Measurements from ENCODE around the gene TTC33. TPM values are rescaled to one million over a fixed set of nuclear protein-coding genes. Genes with fewer than 3 reads are reported as not detected.
A peak's percentile ranks its signal among the peaks of the same experiment; 100 is the strongest.

TTC33 gene
- total and polyA plus RNA-seq, 2 of the 13 experiments (the other 11 are each of a cell fraction or from before 2014, with no cell fraction given), result 4.5 to 20.0 TPM

GRCh38 chr5:40798012-40798800 is 42.4 kb upstream of the TTC33 start, which contains the start of gene PRKAA1 (continued):
- TF ChIP-seq, protein P1, sequence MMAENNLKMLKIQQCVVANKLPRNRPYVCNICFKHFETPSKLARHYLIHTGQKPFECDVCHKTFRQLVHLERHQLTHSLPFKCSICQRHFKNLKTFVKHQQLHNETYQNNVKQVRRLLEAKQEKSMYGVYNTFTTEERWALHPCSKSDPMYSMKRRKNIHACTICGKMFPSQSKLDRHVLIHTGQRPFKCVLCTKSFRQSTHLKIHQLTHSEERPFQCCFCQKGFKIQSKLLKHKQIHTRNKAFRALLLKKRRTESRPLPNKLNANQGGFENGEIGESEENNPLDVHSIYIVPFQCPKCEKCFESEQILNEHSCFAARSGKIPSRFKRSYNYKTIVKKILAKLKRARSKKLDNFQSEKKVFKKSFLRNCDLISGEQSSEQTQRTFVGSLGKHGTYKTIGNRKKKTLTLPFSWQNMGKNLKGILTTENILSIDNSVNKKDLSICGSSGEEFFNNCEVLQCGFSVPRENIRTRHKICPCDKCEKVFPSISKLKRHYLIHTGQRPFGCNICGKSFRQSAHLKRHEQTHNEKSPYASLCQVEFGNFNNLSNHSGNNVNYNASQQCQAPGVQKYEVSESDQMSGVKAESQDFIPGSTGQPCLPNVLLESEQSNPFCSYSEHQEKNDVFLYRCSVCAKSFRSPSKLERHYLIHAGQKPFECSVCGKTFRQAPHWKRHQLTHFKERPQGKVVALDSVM (CRISPR knock-in tag; IDR thresholded peaks at IDR 0.05), result 0 out of 2 replicates have a peak, but pooled peaks have one; percentile 9
- TF ChIP-seq SALL1 (CRISPR knock-in tag; IDR thresholded peaks at IDR 0.05) (peak; percentile 61), PAWR (CRISPR knock-in tag; IDR thresholded peaks at IDR 0.05; ENCODE audit: borderline replicate concordance) (no peak), CSRNP1 (CRISPR knock-in tag; IDR thresholded peaks at IDR 0.05) (no peak), FOXP4 (CRISPR knock-in tag; IDR thresholded peaks at IDR 0.05) (0 out of 2 replicates have a peak, but pooled peaks have one; percentile 26), NFYC (CRISPR knock-in tag; IDR thresholded peaks at IDR 0.05) (no peak), HNF4G (IDR thresholded peaks at IDR 0.05; ENCODE audit: borderline replicate concordance, low read depth, low read length) (no peak), HNF4G (CRISPR knock-in tag; IDR thresholded peaks at IDR 0.05; ENCODE audit: borderline replicate concordance, low read depth) (no peak), FOXC1 (CRISPR knock-in tag; IDR thresholded peaks at IDR 0.05; ENCODE audit: borderline replicate concordance) (peak; percentile 53; the same call in 1 of the 2 replicates), ZNF260 (CRISPR knock-in tag; IDR thresholded peaks at IDR 0.05; ENCODE audit: borderline replicate concordance, low read depth) (no peak), ZNF232 (CRISPR knock-in tag; IDR thresholded peaks at IDR 0.05; ENCODE audit: borderline replicate concordance) (peak; percentile 62; the same call in 1 of the 2 replicates), CBX2 (IDR thresholded peaks at IDR 0.05; ENCODE audit: low read depth, low read length) (no peak), CBX2 (CRISPR knock-in tag; IDR thresholded peaks at IDR 0.05; ENCODE audit: low read depth) (no peak), ZNF383 (CRISPR knock-in tag; IDR thresholded peaks at IDR 0.05; ENCODE audit: borderline replicate concordance) (0 out of 2 replicates have a peak, but pooled peaks have one; percentile 62), ZIK1 (CRISPR knock-in tag; IDR thresholded peaks at IDR 0.05; ENCODE audit: borderline replicate concordance, low read depth) (no peak), HNRNPLL (IDR thresholded peaks at IDR 0.05; ENCODE audit: low read depth, low read length, poor library complexity, severe bottlenecking) (peak; percentile 90), AHR (CRISPR knock-in tag; IDR thresholded peaks at IDR 0.05) (peak; percentile 20; the same call in 1 of the 2 replicates), YEATS4 (CRISPR knock-in tag; IDR thresholded peaks at IDR 0.05; ENCODE audit: borderline replicate concordance) (peak; percentile 75; the same call in 1 of the 2 replicates), SMARCE1 (IDR thresholded peaks at IDR 0.05; ENCODE audit: borderline replicate concordance) (no peak), HOXD1 (CRISPR knock-in tag; IDR thresholded peaks at IDR 0.05) (no peak), AKAP8 (CRISPR knock-in tag; IDR thresholded peaks at IDR 0.05) (no peak), ZNF550 (CRISPR knock-in tag; IDR thresholded peaks at IDR 0.05; ENCODE audit: borderline replicate concordance) (no peak)
- TF ChIP-seq, protein P2, sequence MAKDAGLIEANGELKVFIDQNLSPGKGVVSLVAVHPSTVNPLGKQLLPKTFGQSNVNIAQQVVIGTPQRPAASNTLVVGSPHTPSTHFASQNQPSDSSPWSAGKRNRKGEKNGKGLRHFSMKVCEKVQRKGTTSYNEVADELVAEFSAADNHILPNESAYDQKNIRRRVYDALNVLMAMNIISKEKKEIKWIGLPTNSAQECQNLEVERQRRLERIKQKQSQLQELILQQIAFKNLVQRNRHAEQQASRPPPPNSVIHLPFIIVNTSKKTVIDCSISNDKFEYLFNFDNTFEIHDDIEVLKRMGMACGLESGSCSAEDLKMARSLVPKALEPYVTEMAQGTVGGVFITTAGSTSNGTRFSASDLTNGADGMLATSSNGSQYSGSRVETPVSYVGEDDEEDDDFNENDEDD (CRISPR knock-in tag; IDR thresholded peaks at IDR 0.05; ENCODE audit: borderline replicate concordance), result peak; percentile 77; the same call in 1 of the 2 replicates
